C4-2B (cell line): ENCODE data around the gene CDKAL1.

Source experiments
- ZFX ChIP-seq: fragments of 450-650 bp; IDR thresholded peaks from 2 replicates; pipeline ENCODE4 v1.6.1; 2017
- TF ChIP-seq, protein P1 (sequence below): fragments of 450-650 bp; conservative IDR thresholded peaks from 2 replicates; pipeline ENCODE4 v1.5.1; 2017; ENCODE audit warnings: mild to moderate bottlenecking

- TF ChIP-seq, protein P1, sequence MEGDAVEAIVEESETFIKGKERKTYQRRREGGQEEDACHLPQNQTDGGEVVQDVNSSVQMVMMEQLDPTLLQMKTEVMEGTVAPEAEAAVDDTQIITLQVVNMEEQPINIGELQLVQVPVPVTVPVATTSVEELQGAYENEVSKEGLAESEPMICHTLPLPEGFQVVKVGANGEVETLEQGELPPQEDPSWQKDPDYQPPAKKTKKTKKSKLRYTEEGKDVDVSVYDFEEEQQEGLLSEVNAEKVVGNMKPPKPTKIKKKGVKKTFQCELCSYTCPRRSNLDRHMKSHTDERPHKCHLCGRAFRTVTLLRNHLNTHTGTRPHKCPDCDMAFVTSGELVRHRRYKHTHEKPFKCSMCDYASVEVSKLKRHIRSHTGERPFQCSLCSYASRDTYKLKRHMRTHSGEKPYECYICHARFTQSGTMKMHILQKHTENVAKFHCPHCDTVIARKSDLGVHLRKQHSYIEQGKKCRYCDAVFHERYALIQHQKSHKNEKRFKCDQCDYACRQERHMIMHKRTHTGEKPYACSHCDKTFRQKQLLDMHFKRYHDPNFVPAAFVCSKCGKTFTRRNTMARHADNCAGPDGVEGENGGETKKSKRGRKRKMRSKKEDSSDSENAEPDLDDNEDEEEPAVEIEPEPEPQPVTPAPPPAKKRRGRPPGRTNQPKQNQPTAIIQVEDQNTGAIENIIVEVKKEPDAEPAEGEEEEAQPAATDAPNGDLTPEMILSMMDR, result no peak
- TF ChIP-seq ZFX, result no peak
These were observed 50.0 kb downstream of the CDKAL1 start for GRCh38 chr6:20584100-20584731.
